H1 (cell line): Measurements from ENCODE around the gene POLE2. TPM values are rescaled to one million over a fixed set of nuclear protein-coding genes. Genes with fewer than 3 reads are reported as not detected.

ENCODE experiments used
- CTCF ChIA-PET: fragments of 300-600 bp; sonication (Branson Sonifier 250); formaldehyde crosslinking; loops from one replicate; lab custom pipeline; 2021; ENCODE audit not compliant: partially characterized antibody; lab: Charles Lee
- POLR2A ChIA-PET: fragments of 300-600 bp; sonication (Branson Sonifier 250); formaldehyde crosslinking; loops from one replicate; lab custom pipeline; 2021; ENCODE audit warnings: inconsistent platforms; ENCODE audit not compliant: partially characterized antibody; lab: Charles Lee
- DNase-seq, 2 experiments: peaks; one replicate each; pipeline versions ENCODE4 v3.0.0 to v3.0.0-alpha.2; 2010 to 2022; ENCODE audit warnings: low spot score in 2 of 2, low read depth in 1 of 2, mixed read lengths in 1 of 2
- FAIRE-seq: peaks from 2 replicates; lab custom pipeline; 2011; peaks lifted over from hg19 to GRCh38; lab: Jason Lieb, UNC
- H2AFZ ChIP-seq: 2 replicates; pipeline ENCODE4 v1.8.1; 2012; ENCODE audit warnings: low read length, inconsistent platforms
- H2AK5ac ChIP-seq: 2 replicates; pipeline ENCODE4 v1.6.1; 2013; ENCODE audit warnings: low read depth, low read length
- H2BK120ac ChIP-seq: replicated peaks from 2 replicates; pipeline ENCODE3; 2013; ENCODE audit warnings: low read depth, low read length, inconsistent platforms
- H2BK12ac ChIP-seq: 2 replicates; pipeline ENCODE4 v1.6.1; 2013; ENCODE audit warnings: low read depth, low read length
- H2BK15ac ChIP-seq: 2 replicates; pipeline ENCODE4 v1.6.1; 2013; ENCODE audit warnings: low read length
- H2BK20ac ChIP-seq: 2 replicates; pipeline ENCODE4 v1.6.1; 2013; ENCODE audit warnings: low read length
- H2BK5ac ChIP-seq: 2 replicates; pipeline ENCODE4 v1.6.1; 2013; ENCODE audit warnings: low read depth, low read length
- H3K14ac ChIP-seq: 2 replicates; pipeline ENCODE4 v1.6.1; 2013; ENCODE audit warnings: inconsistent platforms; ENCODE audit not compliant: insufficient read length
- H3K18ac ChIP-seq: 2 replicates; pipeline ENCODE4 v1.6.1; 2013; ENCODE audit warnings: low read length; ENCODE audit errors: extremely low read depth
- H3K23ac ChIP-seq: 2 replicates; pipeline ENCODE4 v1.6.1; 2013; ENCODE audit warnings: inconsistent platforms; ENCODE audit not compliant: insufficient read length
- H3K23me2 ChIP-seq: 2 replicates; pipeline ENCODE4 v1.6.1; 2013; ENCODE audit warnings: low read depth, low read length
- H3K27ac ChIP-seq: 2 replicates; pipeline ENCODE4 v1.6.1; 2011; ENCODE audit warnings: low read depth, low read length, inconsistent platforms
- H3K27me3 ChIP-seq, 4 experiments: replicated peaks in 1 of 4; 1 replicate in 1 of 4; 2 replicates in 3 of 4; pipeline versions ENCODE4 v1.6.1 to v1.8.1; 2011 to 2013; ENCODE audit warnings: low read length in 3 of 4, mild to moderate bottlenecking in 3 of 4, inconsistent platforms in 2 of 4, mixed read lengths in 2 of 4, moderate library complexity in 1 of 4; ENCODE audit not compliant: control insufficient read depth in 3 of 4, insufficient read depth in 3 of 4; ENCODE audit errors: extremely low read depth in 1 of 4
- H3K36me3 ChIP-seq, 4 experiments: 2 replicates each; pipeline versions ENCODE4 v1.6.1 to v1.8.1; 2011 to 2013; ENCODE audit warnings: mild to moderate bottlenecking in 4 of 4, low read length in 3 of 4, moderate library complexity in 2 of 4, control low read depth in 1 of 4, inconsistent platforms in 1 of 4; ENCODE audit not compliant: insufficient read depth in 4 of 4, control insufficient read depth in 2 of 4
- H3K4ac ChIP-seq: replicated peaks from 2 replicates; pipeline ENCODE3; 2013; ENCODE audit warnings: low read length, low read depth, mixed read lengths, inconsistent platforms; ENCODE audit not compliant: insufficient read length
- H3K4me1 ChIP-seq, 4 experiments: replicated peaks in 1 of 4; 1 replicate in 1 of 4; 2 replicates in 3 of 4; pipeline versions ENCODE4 v1.6.1 to v1.8.1; 2011 to 2013; ENCODE audit warnings: low read length in 3 of 4, inconsistent platforms in 2 of 4, mixed read lengths in 1 of 4; ENCODE audit not compliant: insufficient read depth in 4 of 4, control insufficient read depth in 3 of 4
- H3K4me2 ChIP-seq, 2 experiments: 2 replicates each; pipeline versions ENCODE4 v1.6.1 to v1.8.1; 2011 to 2013; ENCODE audit warnings: low read depth in 2 of 2, low read length in 2 of 2, control low read depth in 1 of 2, inconsistent platforms in 1 of 2, mild to moderate bottlenecking in 1 of 2; ENCODE audit not compliant: insufficient read depth in 1 of 2
- H3K4me3 ChIP-seq, 4 experiments: fragments of 200-600, 300-600 bp in 1 of 4; sonication (generic), shearing (Covaris generic), sonication (Bioruptor Twin) in 1 of 4; 2 replicates each; pipeline versions ENCODE4 v1.5.1 to v1.8.1; 2011 to 2016; ENCODE audit warnings: low read length in 4 of 4, low read depth in 3 of 4, control low read depth in 2 of 4, inconsistent platforms in 2 of 4, mild to moderate bottlenecking in 2 of 4, mixed read lengths in 1 of 4, moderate library complexity in 1 of 4; ENCODE audit not compliant: insufficient read depth in 2 of 4; ENCODE audit errors: extremely low read depth in 1 of 4
- H3K56ac ChIP-seq: replicated peaks from 2 replicates; pipeline ENCODE3; 2013; ENCODE audit warnings: low read depth, mild to moderate bottlenecking, mixed read lengths, low read length, inconsistent platforms; ENCODE audit not compliant: insufficient read length
- H3K79me1 ChIP-seq: 2 replicates; pipeline ENCODE4 v1.6.1; 2013; ENCODE audit warnings: low read depth, low read length, control low read depth
- H3K79me2 ChIP-seq, 2 experiments: 2 replicates each; pipeline versions ENCODE4 v1.6.1 to v1.8.1; 2012 to 2013; ENCODE audit warnings: low read length in 2 of 2, mild to moderate bottlenecking in 2 of 2, inconsistent platforms in 1 of 2; ENCODE audit not compliant: insufficient read depth in 2 of 2, control insufficient read depth in 1 of 2
- H3K9ac ChIP-seq, 4 experiments: replicated peaks in 1 of 4; 1 replicate in 1 of 4; 2 replicates in 3 of 4; pipeline versions ENCODE4 v1.6.1 to v1.8.1; 2011 to 2013; ENCODE audit warnings: low read depth in 3 of 4, low read length in 3 of 4, control low read depth in 2 of 4, mild to moderate bottlenecking in 2 of 4, moderate library complexity in 2 of 4, inconsistent platforms in 1 of 4; ENCODE audit errors: extremely low read depth in 1 of 4
- H3K9me3 ChIP-seq, 2 experiments: 2 replicates each; pipeline versions ENCODE4 v1.6.1 to v1.8.1; 2012 to 2013; ENCODE audit warnings: mild to moderate bottlenecking in 2 of 2, moderate library complexity in 2 of 2, control low read depth in 1 of 2, inconsistent platforms in 1 of 2, low read depth in 1 of 2, low read length in 1 of 2, mixed read lengths in 1 of 2; ENCODE audit not compliant: insufficient read depth in 2 of 2
- H4K20me1 ChIP-seq, 2 experiments: replicated peaks in 1 of 2; 2 replicates each; pipeline versions ENCODE3 to v1.8.1; 2011 to 2013; ENCODE audit warnings: inconsistent platforms in 2 of 2, low read length in 2 of 2, mild to moderate bottlenecking in 1 of 2; ENCODE audit not compliant: insufficient read depth in 2 of 2, control insufficient read depth in 1 of 2
- H4K5ac ChIP-seq: 2 replicates; pipeline ENCODE4 v1.6.1; 2013; ENCODE audit warnings: low read length, low read depth, mixed read lengths, inconsistent platforms; ENCODE audit not compliant: insufficient read length
- H4K8ac ChIP-seq: 2 replicates; pipeline ENCODE4 v1.8.0; 2013; ENCODE audit warnings: mild to moderate bottlenecking, moderate library complexity, low read length, inconsistent platforms; ENCODE audit not compliant: insufficient read depth; ENCODE audit errors: extremely low read depth
- H4K91ac ChIP-seq: replicated peaks from 2 replicates; pipeline ENCODE3; 2013; ENCODE audit warnings: low read length, mixed read lengths, inconsistent platforms; ENCODE audit not compliant: insufficient read length
- ASH2L ChIP-seq: fragments of 200-600, 300-600 bp; sonication (generic); IDR thresholded peaks from one replicate; pipeline ENCODE4 v1.7.1; 2017; ENCODE audit warnings: low read length
- BRCA1 ChIP-seq: IDR thresholded peaks from 2 replicates; pipeline ENCODE4 v1.6.1; 2012; ENCODE audit warnings: low read depth, low read length, improper control_type of control experiment
- CEBPB ChIP-seq: IDR thresholded peaks from 2 replicates; pipeline ENCODE4 v1.6.1; 2012; ENCODE audit warnings: low read depth, low read length
- JUN ChIP-seq: IDR thresholded peaks from 2 replicates; pipeline ENCODE4 v1.6.1; 2011; ENCODE audit warnings: low read depth, mild to moderate bottlenecking, improper control_type of control experiment, low read length
- KDM4A ChIP-seq: IDR thresholded peaks from one replicate; pipeline ENCODE4 v1.7.1; 2012; ENCODE audit warnings: low read depth, mild to moderate bottlenecking, moderate library complexity, low read length, inconsistent platforms; ENCODE audit not compliant: severe bottlenecking
- NRF1 ChIP-seq: IDR thresholded peaks from 2 replicates; pipeline ENCODE4 v1.6.1; 2011; ENCODE audit warnings: mild to moderate bottlenecking, low read depth, low read length, improper control_type of control experiment
- SIN3A ChIP-seq, 2 experiments: IDR thresholded peaks in 1 of 2; conservative IDR thresholded peaks in 1 of 2; 2 replicates each; pipeline ENCODE4 v1.6.1; 2011 to 2012; ENCODE audit warnings: low read length in 2 of 2, improper control_type of control experiment in 1 of 2, low read depth in 1 of 2, mild to moderate bottlenecking in 1 of 2
- SIRT6 ChIP-seq: IDR thresholded peaks from one replicate; pipeline ENCODE4 v1.7.1; 2012; ENCODE audit warnings: low read length, inconsistent platforms
- TEAD4 ChIP-seq: IDR thresholded peaks from 2 replicates; pipeline ENCODE4 v1.6.1; 2012; ENCODE audit warnings: low read depth, low read length, inconsistent platforms, mixed read lengths
- WGBS, 2 experiments: shearing (Covaris generic) in 1 of 2; methylation state at CpG; one replicate each; pipeline versions ENCODE4 v1.1.6 to v1.1.7; 2013 to 2015; ENCODE audit warnings: low lambda C conversion rate in 2 of 2, mixed read lengths in 2 of 2, inconsistent platforms in 1 of 2, low coverage in 1 of 2, missing lambda C conversion rate in 1 of 2; ENCODE audit not compliant: insufficient replicate concordance in 2 of 2, insufficient coverage in 1 of 2, insufficient read length in 1 of 2; ENCODE audit errors: extremely low coverage in 1 of 2, missing lambda C conversion rate in 1 of 2; 5-methylcytosine and 5-hydroxymethylcytosine counted together
- polyA plus RNA-seq, 7 experiments: library from polyadenylated mRNA; depleted of rRNA in 3 of 7; stranded (reverse) in 5 of 7; unstranded in 2 of 7; fragments of >200 nt in 5 of 7; fragments of 200-250 nt in 2 of 7; gene quantifications; 1 replicate in 5 of 7; 2 replicates in 1 of 7; 4 replicates in 1 of 7; pipeline versions ENCODE4 v1.2.1 to v1.2.3, GENCODE V29; 2011 to 2013; ENCODE audit warnings: missing spikeins in 2 of 7, mixed read lengths in 2 of 7
- total RNA-seq: library from RNA; stranded (reverse); fragmentation: NEBNext Ultra II Directional; extraction: Animal tissue kit (Norgen Biotek cat#: 25700); gene quantifications from 2 replicates; pipeline ENCODE4 v1.2.1, GENCODE V29; 2021
- TF ChIP-seq, protein P1 (sequence below): IDR thresholded peaks from 2 replicates; pipeline ENCODE4 v1.6.1; 2011; ENCODE audit warnings: low read length, improper control_type of control experiment
- TF ChIP-seq, protein P2 (sequence below), 3 experiments: IDR thresholded peaks; 1 replicate in 2 of 3; 2 replicates in 1 of 3; pipeline versions ENCODE4 v1.5.1 to v1.6.1; 2011; ENCODE audit warnings: low read length in 3 of 3, mild to moderate bottlenecking in 3 of 3, inconsistent platforms in 2 of 3, low read depth in 1 of 3, moderate library complexity in 1 of 3; ENCODE audit not compliant: insufficient read depth in 1 of 3; ENCODE audit errors: control extremely low read depth in 1 of 3

POLE2 gene
- total and polyA plus RNA-seq, 2 of the 8 experiments (the other 6 are each of a cell fraction or from before 2014, with no cell fraction given) = 31.2 to 41.7 TPM

GRCh38 chr14:49679271-49679670, 8.7 kb downstream of the POLE2 start:
- Histone ChIP-seq H2BK120ac (no peak overlapping the region), H3K4me1 (no peaks in the 10 kb centered on the region), H3K4me3 (no peak overlapping the region), H2BK20ac (no peak overlapping the region), H2AFZ (no peak overlapping the region), H3K27ac (no peak overlapping the region), H3K36me3 (peaks cover 0 to 51% (median 28%) of the 10 kb centered on the region in 4 experiments; a peak in 7 of 8 replicates), H3K23ac (no peak overlapping the region), H3K4me2 (no peak overlapping the region), H3K4ac (no peak overlapping the region), H3K79me2 (no peaks in the 10 kb centered on the region; a peak in 1 of 4 replicates), H3K9me3 (no peaks in the 10 kb centered on the region), H3K79me1 (no peaks in the 10 kb centered on the region), H3K27me3 (no peaks in the 10 kb centered on the region), H2BK5ac (no peak overlapping the region), H4K8ac (no peak overlapping the region), H2AK5ac (no peak overlapping the region), H3K9ac (no peak overlapping the region), H4K5ac (no peak overlapping the region), H2BK15ac (no peak overlapping the region), H4K91ac (no peak overlapping the region), H3K23me2 (no peaks in the 10 kb centered on the region), H4K20me1 (peaks cover 0 to 4% of the 10 kb centered on the region in 2 experiments), H2BK12ac (no peak overlapping the region), H3K14ac (no peak overlapping the region), H3K56ac (no peak overlapping the region), H3K18ac (no peak overlapping the region)
- DNase-seq = no peak
- WGBS, 2 experiments = 90% methylated on average over 2 of the region's 2 CpGs; no CpG with 5 or more reads in 1 of the 2 experiments
- ChIA-PET POLR2A (interaction anchor here (1.3 kb wide), 1 partner anchor 8 kb away, joined by 3 read pairs; no protein-coding TSS in a partner anchor), CTCF (interaction anchor here (0.6 kb wide), 1 partner anchor 1023 kb away, joined by 3 read pairs; no protein-coding TSS in a partner anchor)
- no peak for FAIRE-seq
- TF ChIP-seq ASH2L = no peak
- TF ChIP-seq TEAD4 = no peak
- TF ChIP-seq NRF1 = no peak
- no peak for TF ChIP-seq JUN
- TF ChIP-seq BRCA1 = no peak
- TF ChIP-seq, protein P1, sequence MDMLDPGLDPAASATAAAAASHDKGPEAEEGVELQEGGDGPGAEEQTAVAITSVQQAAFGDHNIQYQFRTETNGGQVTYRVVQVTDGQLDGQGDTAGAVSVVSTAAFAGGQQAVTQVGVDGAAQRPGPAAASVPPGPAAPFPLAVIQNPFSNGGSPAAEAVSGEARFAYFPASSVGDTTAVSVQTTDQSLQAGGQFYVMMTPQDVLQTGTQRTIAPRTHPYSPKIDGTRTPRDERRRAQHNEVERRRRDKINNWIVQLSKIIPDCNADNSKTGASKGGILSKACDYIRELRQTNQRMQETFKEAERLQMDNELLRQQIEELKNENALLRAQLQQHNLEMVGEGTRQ = no peak
- TF ChIP-seq, protein P2, sequence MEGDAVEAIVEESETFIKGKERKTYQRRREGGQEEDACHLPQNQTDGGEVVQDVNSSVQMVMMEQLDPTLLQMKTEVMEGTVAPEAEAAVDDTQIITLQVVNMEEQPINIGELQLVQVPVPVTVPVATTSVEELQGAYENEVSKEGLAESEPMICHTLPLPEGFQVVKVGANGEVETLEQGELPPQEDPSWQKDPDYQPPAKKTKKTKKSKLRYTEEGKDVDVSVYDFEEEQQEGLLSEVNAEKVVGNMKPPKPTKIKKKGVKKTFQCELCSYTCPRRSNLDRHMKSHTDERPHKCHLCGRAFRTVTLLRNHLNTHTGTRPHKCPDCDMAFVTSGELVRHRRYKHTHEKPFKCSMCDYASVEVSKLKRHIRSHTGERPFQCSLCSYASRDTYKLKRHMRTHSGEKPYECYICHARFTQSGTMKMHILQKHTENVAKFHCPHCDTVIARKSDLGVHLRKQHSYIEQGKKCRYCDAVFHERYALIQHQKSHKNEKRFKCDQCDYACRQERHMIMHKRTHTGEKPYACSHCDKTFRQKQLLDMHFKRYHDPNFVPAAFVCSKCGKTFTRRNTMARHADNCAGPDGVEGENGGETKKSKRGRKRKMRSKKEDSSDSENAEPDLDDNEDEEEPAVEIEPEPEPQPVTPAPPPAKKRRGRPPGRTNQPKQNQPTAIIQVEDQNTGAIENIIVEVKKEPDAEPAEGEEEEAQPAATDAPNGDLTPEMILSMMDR (IDR thresholded peaks at IDR 0.05; ENCODE audit: control extremely low read depth in 1 of 3, insufficient read depth in 1 of 3, low read depth in 1 of 3, low read length in 3 of 3) = no peak
- no peak for TF ChIP-seq CEBPB
- no peak for TF ChIP-seq SIRT6
- TF ChIP-seq SIN3A (conservative IDR thresholded peaks at IDR 0.05 in 1 of 2, IDR thresholded peaks at IDR 0.05 in 1 of 2; ENCODE audit: low read depth in 1 of 2, low read length in 2 of 2) = no peak
- TF ChIP-seq KDM4A = no peak
